Right kidney (tissue), 1 donor: ENCODE measurements around the gene HEATR3.

Experiments used
- DNase-seq: peaks from one replicate; pipeline ENCODE4 v3.0.0-alpha.2; 2016

Gene HEATR3

GRCh38 chr16:50153596-50154419 is 88.0 kb downstream of the HEATR3 start:
- peak; percentile 66 for DNase-seq

GRCh38 chr16:50154420-50154950 is 88.7 kb downstream of the HEATR3 start:
- DNase-seq: peak; percentile 33

- no peak for DNase-seq
Measured at GRCh38 chr16:50155925-50156324, 90.2 kb downstream of the HEATR3 start.
